Vagina (tissue), 2 donors: ENCODE measurements around the gene COL24A1. TPM values are rescaled to one million over a fixed set of nuclear protein-coding genes. Genes with fewer than 3 reads are reported as not detected.

ENCODE experiments used
- DNase-seq, 2 donors: peaks; one replicate each; pipeline ENCODE4 v3.0.0-alpha.2; 2017; ENCODE audit errors: extremely low spot score in 2 of 2
- H3K27ac ChIP-seq: fragments of 200-600 bp; sonication (generic); one replicate; pipeline ENCODE4 v1.5.1; 2019
- H3K27me3 ChIP-seq: fragments of 200-600 bp; sonication (generic); one replicate; pipeline ENCODE4 v1.5.1; 2019
- H3K36me3 ChIP-seq, 2 donors: fragments of 200-600 bp; sonication (generic); one replicate each; pipeline ENCODE4 v1.5.1; 2017 to 2019
- H3K4me1 ChIP-seq: fragments of 200-600 bp; sonication (generic); one replicate; pipeline ENCODE4 v1.5.1; 2019
- H3K4me3 ChIP-seq, 2 donors: fragments of 200-600 bp; sonication (generic); 1 replicate in 1 of 2; 2 replicates in 1 of 2; pipeline ENCODE4 v1.5.1; 2016 to 2019
- H3K9me3 ChIP-seq: fragments of 200-600 bp; sonication (generic); one replicate; pipeline ENCODE4 v1.5.1; 2019
- POLR2A ChIP-seq, 2 donors: fragments of 450-650 bp; IDR thresholded peaks; one replicate each; pipeline ENCODE4 v1.6.1; 2017; ENCODE audit warnings: antibody characterized with exemption in 2 of 2, mild to moderate bottlenecking in 2 of 2, moderate library complexity in 2 of 2
- POLR2AphosphoS5 ChIP-seq, 2 donors: sonication (generic); formaldehyde crosslinking; IDR thresholded peaks; one replicate each; pipeline ENCODE4 v1.9.0; 2017; ENCODE audit warnings: antibody characterized with exemption in 2 of 2, mild to moderate bottlenecking in 2 of 2, low read depth in 1 of 2; ENCODE audit not compliant: insufficient read depth in 1 of 2
- intact Hi-C: fragments of 100-400 bp; cut with DNase I; formaldehyde crosslinking; loops from one replicate; pipeline ENCODE4 v1.15.1; 2023
- total RNA-seq: library from RNA; depleted of rRNA; stranded (reverse); fragments of >200 nt; gene quantifications from one replicate; pipeline ENCODE4 v1.2.3, GENCODE V29; 2016
- TF ChIP-seq, protein P1 (sequence below), 3 experiments: fragments of 450-650 bp in 2 of 3; fragments of 200-600 bp in 1 of 3; sonication (generic) in 1 of 3; IDR thresholded peaks; one replicate each; pipeline ENCODE4 v1.5.1; 2017 to 2019; ENCODE audit warnings: antibody characterized with exemption in 3 of 3, mild to moderate bottlenecking in 2 of 3, moderate library complexity in 2 of 3

COL24A1 gene
- total RNA-seq: 0.98 TPM

DNA sequence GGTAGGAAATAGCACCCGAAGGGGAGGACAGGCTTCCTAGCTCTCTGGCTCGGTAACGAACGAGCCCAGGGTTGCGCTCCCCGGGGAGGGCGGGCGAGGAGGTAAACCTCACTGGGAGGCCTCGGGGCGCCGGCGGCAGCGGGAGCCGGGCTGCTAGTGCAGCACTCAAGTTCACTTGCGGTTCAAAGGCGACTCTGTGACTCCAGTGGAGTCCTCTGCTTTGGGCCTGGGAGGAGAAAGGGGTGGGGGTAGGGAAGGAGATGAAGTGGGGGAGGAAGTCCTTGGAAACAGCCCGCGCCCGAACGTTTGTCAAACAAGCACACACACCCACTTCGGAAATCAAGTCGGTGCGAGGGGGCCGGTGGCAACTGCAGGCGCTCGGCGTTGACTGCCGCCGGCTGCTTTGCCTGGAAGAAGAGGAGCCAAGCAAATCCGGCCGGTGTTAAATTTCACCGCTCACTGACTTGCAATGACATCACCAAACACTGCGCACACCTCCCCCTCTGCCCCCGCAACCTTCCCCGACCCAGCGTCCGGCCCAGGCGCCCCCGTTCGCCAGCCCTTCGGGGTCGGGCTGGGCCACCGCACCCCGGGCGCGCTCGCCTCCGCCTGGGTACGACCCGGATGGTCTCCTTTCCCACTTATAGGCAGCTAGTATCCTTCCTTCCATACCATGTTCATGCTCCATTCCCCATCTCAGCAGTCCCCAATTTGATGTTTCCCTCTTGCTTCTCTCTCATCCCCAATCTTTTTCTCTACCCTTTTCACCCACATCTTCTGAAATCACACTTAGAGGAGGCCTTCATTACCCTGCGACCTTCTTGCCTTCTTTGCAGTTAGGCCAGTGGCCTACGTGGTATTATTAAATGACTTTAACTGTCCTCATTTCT lies at the start of gene COL24A1:
TSS of gene COL24A1 (minus strand) at position 207 of the 890 bp plus-strand sequence. CDS start 376 bp downstream, outside the sequence.
- peaks cover 24% of the 10 kb centered on the region for H3K4me1 ChIP-seq

DNA sequence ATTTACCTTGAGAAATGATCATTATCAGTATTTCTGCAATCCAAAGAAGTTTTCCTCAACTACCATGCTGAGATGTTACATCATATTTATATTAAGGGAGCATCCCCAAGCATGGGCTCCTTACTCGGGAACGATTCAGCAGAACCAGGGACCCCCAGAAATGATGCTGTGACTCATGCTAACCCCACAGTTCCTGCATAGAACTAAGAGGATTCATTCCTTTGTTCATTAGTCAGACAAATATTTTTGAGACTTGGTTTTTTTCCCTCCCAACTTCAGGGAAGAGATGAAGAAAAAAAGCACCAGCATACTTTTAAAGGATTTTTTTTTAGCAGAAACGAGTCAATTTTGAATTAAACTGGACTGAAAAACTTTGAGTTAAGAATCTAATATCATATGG lies 49.2 kb upstream of the COL24A1 start:
- Histone ChIP-seq H3K36me3 (no peaks in the 10 kb centered on the region), H3K4me1 (no peaks in the 10 kb centered on the region), H3K27ac (no peak overlapping the region), H3K9me3 (no peaks in the 10 kb centered on the region), H3K4me3 (no peak overlapping the region), H3K27me3 (no peaks in the 10 kb centered on the region)
- no peak for DNase-seq
- intact Hi-C loops: no loop called here
- TF ChIP-seq, protein P1, sequence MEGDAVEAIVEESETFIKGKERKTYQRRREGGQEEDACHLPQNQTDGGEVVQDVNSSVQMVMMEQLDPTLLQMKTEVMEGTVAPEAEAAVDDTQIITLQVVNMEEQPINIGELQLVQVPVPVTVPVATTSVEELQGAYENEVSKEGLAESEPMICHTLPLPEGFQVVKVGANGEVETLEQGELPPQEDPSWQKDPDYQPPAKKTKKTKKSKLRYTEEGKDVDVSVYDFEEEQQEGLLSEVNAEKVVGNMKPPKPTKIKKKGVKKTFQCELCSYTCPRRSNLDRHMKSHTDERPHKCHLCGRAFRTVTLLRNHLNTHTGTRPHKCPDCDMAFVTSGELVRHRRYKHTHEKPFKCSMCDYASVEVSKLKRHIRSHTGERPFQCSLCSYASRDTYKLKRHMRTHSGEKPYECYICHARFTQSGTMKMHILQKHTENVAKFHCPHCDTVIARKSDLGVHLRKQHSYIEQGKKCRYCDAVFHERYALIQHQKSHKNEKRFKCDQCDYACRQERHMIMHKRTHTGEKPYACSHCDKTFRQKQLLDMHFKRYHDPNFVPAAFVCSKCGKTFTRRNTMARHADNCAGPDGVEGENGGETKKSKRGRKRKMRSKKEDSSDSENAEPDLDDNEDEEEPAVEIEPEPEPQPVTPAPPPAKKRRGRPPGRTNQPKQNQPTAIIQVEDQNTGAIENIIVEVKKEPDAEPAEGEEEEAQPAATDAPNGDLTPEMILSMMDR (IDR thresholded peaks at IDR 0.05): no peak
- TF ChIP-seq POLR2A (IDR thresholded peaks at IDR 0.05): no peak
- TF ChIP-seq POLR2AphosphoS5 (IDR thresholded peaks at IDR 0.05; ENCODE audit: insufficient read depth in 1 of 2, low read depth in 1 of 2): no peak

More for the DNA sequence above, at the start of gene COL24A1:
- Histone ChIP-seq H3K27me3 (no peaks in the 10 kb centered on the region), H3K36me3 (no peaks in the 10 kb centered on the region), H3K27ac (peak within 1 kb of the TSS; percentile 60), H3K9me3 (no peaks in the 10 kb centered on the region), H3K4me3 (peak within 1 kb of the TSS; percentile 41 to 54)
- intact Hi-C loops: no loop called here
- no peak for TF ChIP-seq POLR2AphosphoS5 (IDR thresholded peaks at IDR 0.05; ENCODE audit: insufficient read depth in 1 of 2, low read depth in 1 of 2)
- TF ChIP-seq, protein P1 (IDR thresholded peaks at IDR 0.05): no peak
- no peak for TF ChIP-seq POLR2A (IDR thresholded peaks at IDR 0.05)
- peak in 1 of 2 donors; percentile 87 for DNase-seq

DNA sequence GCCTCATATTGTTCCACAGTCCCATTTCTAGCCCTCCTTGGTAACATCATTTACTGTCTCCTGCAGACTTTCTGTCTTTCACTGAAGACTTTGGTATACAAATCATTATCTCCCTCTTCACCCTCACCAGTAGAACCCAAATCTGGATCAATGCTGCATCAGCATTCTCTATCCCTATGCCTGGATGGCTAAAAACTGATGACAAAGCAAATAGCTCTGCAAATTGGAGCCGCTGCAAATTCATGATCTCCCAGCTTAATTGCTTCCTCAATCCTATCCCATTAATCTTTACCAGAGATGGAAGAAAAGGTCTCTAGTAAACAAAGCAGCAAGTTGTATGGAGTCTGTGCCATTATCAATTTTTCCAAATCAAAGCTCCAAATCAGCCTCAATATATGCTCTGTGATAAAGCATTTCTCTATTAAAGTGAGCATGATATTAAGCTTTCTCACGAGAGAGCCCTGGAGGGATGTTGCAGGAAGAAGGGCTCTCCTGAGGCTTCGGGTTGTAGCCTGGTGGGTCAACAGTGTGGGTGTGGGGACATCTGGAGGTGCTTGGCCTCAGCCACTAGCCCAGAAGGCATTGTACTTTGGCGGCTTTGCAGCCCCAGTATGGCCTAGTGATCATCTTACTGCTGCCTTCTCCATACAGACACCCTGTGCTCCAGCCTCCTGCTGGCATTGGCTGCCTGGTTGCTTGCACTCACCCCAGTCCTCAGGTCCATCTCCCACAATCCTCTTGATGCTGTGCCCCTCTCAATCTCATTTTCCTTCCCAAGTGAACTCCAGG lies 46.2 kb upstream of the COL24A1 start:
- H3K27ac ChIP-seq: no peak overlapping the region
- no peak for DNase-seq
- H3K9me3 ChIP-seq: no peaks in the 10 kb centered on the region
- no peaks in the 10 kb centered on the region for H3K27me3 ChIP-seq
- no peaks in the 10 kb centered on the region for H3K36me3 ChIP-seq
- TF ChIP-seq, protein P1 (IDR thresholded peaks at IDR 0.05): no peak
- TF ChIP-seq POLR2AphosphoS5 (IDR thresholded peaks at IDR 0.05; ENCODE audit: insufficient read depth in 1 of 2, low read depth in 1 of 2) (no peak), POLR2A (IDR thresholded peaks at IDR 0.05) (no peak)
- no peak overlapping the region for H3K4me3 ChIP-seq
- no peaks in the 10 kb centered on the region for H3K4me1 ChIP-seq
- intact Hi-C loops: no loop called here

DNA sequence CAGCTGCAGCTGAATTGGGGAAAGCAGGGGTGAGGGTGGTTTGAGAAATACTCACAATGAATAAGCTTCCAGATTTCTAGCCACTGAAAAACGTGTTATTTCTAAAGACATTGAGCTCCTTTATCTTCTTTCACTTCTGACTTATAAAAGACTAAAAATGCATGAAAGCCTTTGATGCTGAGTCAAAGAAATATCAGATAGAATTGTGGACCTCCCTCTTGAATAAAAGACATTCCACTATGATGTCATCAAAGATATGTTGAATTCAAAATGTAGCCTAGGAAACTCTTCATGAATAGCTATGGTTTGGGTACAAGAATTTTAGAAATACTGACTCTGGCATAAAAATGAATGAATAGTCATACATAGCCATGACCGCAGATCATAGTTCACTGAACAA lies 44.7 kb upstream of the COL24A1 start:
- Histone ChIP-seq H3K9me3 (no peaks in the 10 kb centered on the region), H3K27me3 (no peaks in the 10 kb centered on the region), H3K4me1 (no peaks in the 10 kb centered on the region), H3K4me3 (no peak overlapping the region), H3K27ac (no peak overlapping the region), H3K36me3 (no peaks in the 10 kb centered on the region)
- no peak for DNase-seq
- TF ChIP-seq POLR2AphosphoS5 (IDR thresholded peaks at IDR 0.05; ENCODE audit: insufficient read depth in 1 of 2, low read depth in 1 of 2) (no peak), POLR2A (IDR thresholded peaks at IDR 0.05) (no peak)
- TF ChIP-seq, protein P1 (IDR thresholded peaks at IDR 0.05): no peak
- intact Hi-C loops: no loop called here
